Measurements from ENCODE around the gene SMIM24.

DNA sequence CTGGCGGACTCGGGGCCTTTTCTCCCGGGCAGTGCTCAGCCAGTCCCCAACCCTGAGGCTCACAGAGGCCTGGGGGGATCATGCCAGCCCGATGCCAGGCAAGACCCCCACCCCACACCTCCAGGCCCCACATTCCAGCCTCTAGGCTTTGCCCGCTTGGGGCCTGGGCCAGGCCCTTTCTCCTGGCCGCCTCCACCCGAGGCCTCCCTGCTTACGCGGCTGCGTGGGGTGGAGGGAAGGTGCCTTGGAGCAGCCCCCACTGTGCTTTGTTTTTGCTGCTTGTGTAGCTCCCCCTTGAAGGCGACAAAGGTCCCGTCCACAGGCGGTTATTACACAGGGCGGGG, 38.4 kb downstream of the SMIM24 start:
- TF ChIP-seq, protein P1, sequence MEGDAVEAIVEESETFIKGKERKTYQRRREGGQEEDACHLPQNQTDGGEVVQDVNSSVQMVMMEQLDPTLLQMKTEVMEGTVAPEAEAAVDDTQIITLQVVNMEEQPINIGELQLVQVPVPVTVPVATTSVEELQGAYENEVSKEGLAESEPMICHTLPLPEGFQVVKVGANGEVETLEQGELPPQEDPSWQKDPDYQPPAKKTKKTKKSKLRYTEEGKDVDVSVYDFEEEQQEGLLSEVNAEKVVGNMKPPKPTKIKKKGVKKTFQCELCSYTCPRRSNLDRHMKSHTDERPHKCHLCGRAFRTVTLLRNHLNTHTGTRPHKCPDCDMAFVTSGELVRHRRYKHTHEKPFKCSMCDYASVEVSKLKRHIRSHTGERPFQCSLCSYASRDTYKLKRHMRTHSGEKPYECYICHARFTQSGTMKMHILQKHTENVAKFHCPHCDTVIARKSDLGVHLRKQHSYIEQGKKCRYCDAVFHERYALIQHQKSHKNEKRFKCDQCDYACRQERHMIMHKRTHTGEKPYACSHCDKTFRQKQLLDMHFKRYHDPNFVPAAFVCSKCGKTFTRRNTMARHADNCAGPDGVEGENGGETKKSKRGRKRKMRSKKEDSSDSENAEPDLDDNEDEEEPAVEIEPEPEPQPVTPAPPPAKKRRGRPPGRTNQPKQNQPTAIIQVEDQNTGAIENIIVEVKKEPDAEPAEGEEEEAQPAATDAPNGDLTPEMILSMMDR (IDR thresholded peaks at IDR 0.05 in 2 of 3, conservative IDR thresholded peaks at IDR 0.05 in 1 of 3; ENCODE audit: control insufficient read depth in 2 of 3, extremely low read depth in 1 of 3, insufficient read depth in 1 of 3, low read depth in 3 of 3, low read length in 3 of 3) = no peak
- TF ChIP-seq JUND (IDR thresholded peaks at IDR 0.05; ENCODE audit: low read depth, low read length) (no peak), CEBPB (IDR thresholded peaks at IDR 0.05; ENCODE audit: borderline replicate concordance in 1 of 2, low read depth in 2 of 2, low read length in 2 of 2) (no peak), HDAC2 (IDR thresholded peaks at IDR 0.05) (no peak), RBBP5 (conservative IDR thresholded peaks at IDR 0.05) (no peak), ETV6 (conservative IDR thresholded peaks at IDR 0.05 in 1 of 2, IDR thresholded peaks at IDR 0.05 in 1 of 2; ENCODE audit: borderline replicate concordance in 1 of 2, low read depth in 1 of 2) (no peak), SRF (IDR thresholded peaks at IDR 0.05; ENCODE audit: low read depth in 2 of 2, low read length in 2 of 2) (no peak), POLR2A (IDR thresholded peaks at IDR 0.05; ENCODE audit: low read depth, low read length) (no peak), ZBTB11 (CRISPR knock-in tag; IDR thresholded peaks at IDR 0.05) (no peak), SIN3A (IDR thresholded peaks at IDR 0.05; ENCODE audit: low read depth, low read length) (no peak)
- TF ChIP-seq, protein P2, sequence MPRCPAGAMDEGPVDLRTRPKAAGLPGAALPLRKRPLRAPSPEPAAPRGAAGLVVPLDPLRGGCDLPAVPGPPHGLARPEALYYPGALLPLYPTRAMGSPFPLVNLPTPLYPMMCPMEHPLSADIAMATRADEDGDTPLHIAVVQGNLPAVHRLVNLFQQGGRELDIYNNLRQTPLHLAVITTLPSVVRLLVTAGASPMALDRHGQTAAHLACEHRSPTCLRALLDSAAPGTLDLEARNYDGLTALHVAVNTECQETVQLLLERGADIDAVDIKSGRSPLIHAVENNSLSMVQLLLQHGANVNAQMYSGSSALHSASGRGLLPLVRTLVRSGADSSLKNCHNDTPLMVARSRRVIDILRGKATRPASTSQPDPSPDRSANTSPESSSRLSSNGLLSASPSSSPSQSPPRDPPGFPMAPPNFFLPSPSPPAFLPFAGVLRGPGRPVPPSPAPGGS (IDR thresholded peaks at IDR 0.05; ENCODE audit: borderline replicate concordance, insufficient read depth, low read depth, low read length, poor library complexity, severe bottlenecking) = no peak
- TF ChIP-seq, protein P3, sequence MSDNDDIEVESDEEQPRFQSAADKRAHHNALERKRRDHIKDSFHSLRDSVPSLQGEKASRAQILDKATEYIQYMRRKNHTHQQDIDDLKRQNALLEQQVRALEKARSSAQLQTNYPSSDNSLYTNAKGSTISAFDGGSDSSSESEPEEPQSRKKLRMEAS (IDR thresholded peaks at IDR 0.05; ENCODE audit: low read depth, low read length) = no peak
